ENCODE results near the gene GLIS2. TPM values are rescaled to one million over a fixed set of nuclear protein-coding genes. Genes with fewer than 3 reads are reported as not detected.
"Not testable (repeated sequence)": the region's sequence is repeated elsewhere in the genome, so short reads cannot be mapped to it uniquely, and the experiment has no call there.

GLIS2 gene
- total RNA-seq, 2 experiments from 2014 or later = 0.15 to 0.25 TPM

- POLR2A ChIA-PET = interaction anchor here (0.6 to 0.9 kb wide), 2 partner anchors 19 to 22 kb away, joined by 3 read pairs; no protein-coding TSS in a partner anchor
- CTCF ChIA-PET = interaction anchor here (0.6 to 6.0 kb wide), 21 partner anchors 9 to 389 kb away, joined by 3 to 25 read pairs (median 3); partner anchors contain the start of genes PAM16 and TFAP4
Measured at GRCh38 chr16:4328046-4328781, 12.3 kb downstream of the GLIS2 start.

- ChIA-PET POLR2A (interaction anchor here (0.6 to 0.9 kb wide), 2 partner anchors 20 to 21 kb away, joined by 3 read pairs; no protein-coding TSS in a partner anchor), CTCF (interaction anchor here (0.6 to 6.0 kb wide), 18 partner anchors 8 to 390 kb away, joined by 3 to 25 read pairs (median 3); partner anchors contain the start of gene TFAP4)
Measured at GRCh38 chr16:4328782-4329775, 13.2 kb downstream of the GLIS2 start.

- CTCF ChIA-PET = interaction anchor here (0.6 to 6.0 kb wide), 16 partner anchors 8 to 141 kb away, joined by 3 to 25 read pairs (median 3); partner anchors contain the start of gene TFAP4
- POLR2A ChIA-PET = no interaction called here
Measured at GRCh38 chr16:4330277-4330874, 14.5 kb downstream of the GLIS2 start.

GRCh38 chr16:4332083-4332482 lies 16.2 kb downstream of the GLIS2 start:
- ChIA-PET POLR2A (interaction anchor here (0.7 kb wide), 1 partner anchor 20 kb away, joined by 3 read pairs; no protein-coding TSS in a partner anchor), CTCF (interaction anchor here (0.8 to 6.0 kb wide), 7 partner anchors 9 to 71 kb away, joined by 3 to 25 read pairs (median 4); no protein-coding TSS in a partner anchor)

- ChIA-PET CTCF (interaction anchor here (0.5 to 6.0 kb wide), 7 partner anchors 12 to 1117 kb away, joined by 3 to 25 read pairs (median 4); no protein-coding TSS in a partner anchor), POLR2A (interaction anchor here (0.5 to 0.7 kb wide), 2 partner anchors 19 to 60 kb away, joined by 3 read pairs; partner anchors contain the start of gene TFAP4)
Measured at GRCh38 chr16:4332623-4333307, 16.9 kb downstream of the GLIS2 start.

GRCh38 chr16:4333308-4333638 lies 17.4 kb downstream of the GLIS2 start:
- ChIA-PET CTCF (interaction anchor here (0.5 to 6.0 kb wide), 5 partner anchors 24 to 1117 kb away, joined by 3 to 25 read pairs (median 4); no protein-coding TSS in a partner anchor), POLR2A (no interaction called here)

GRCh38 chr16:4333714-4334113 lies 17.8 kb downstream of the GLIS2 start:
- CTCF ChIA-PET = interaction anchor here (1.3 kb wide), 1 partner anchor 9 kb away, joined by 4 read pairs; no protein-coding TSS in a partner anchor
- POLR2A ChIA-PET = not testable (repeated sequence)

- CTCF ChIA-PET = interaction anchor here (0.5 to 1.3 kb wide), 3 partner anchors 11 to 60 kb away, joined by 4 to 5 read pairs (median 5); no protein-coding TSS in a partner anchor
- POLR2A ChIA-PET = no interaction called here
Measured at GRCh38 chr16:4334724-4335495, 19.0 kb downstream of the GLIS2 start.

- POLR2A ChIA-PET = no interaction called here
Measured at GRCh38 chr16:4336701-4337539, 21.1 kb downstream of the GLIS2 start.

GRCh38 chr16:4337540-4338088 lies 21.7 kb downstream of the GLIS2 start:
- POLR2A ChIA-PET = no interaction called here
- CTCF ChIA-PET = interaction anchor here (1.2 kb wide), 1 partner anchor 10 kb away, joined by 3 read pairs; no protein-coding TSS in a partner anchor

More at GRCh38 chr16:4336701-4337539, 21.1 kb downstream of the GLIS2 start:
- CTCF ChIA-PET = interaction anchor here (1.2 kb wide), 1 partner anchor 9 kb away, joined by 3 read pairs; no protein-coding TSS in a partner anchor

GRCh38 chr16:4338125-4338582 lies 22.3 kb downstream of the GLIS2 start:
- ChIA-PET POLR2A (interaction anchor here (0.6 kb wide), 1 partner anchor 10 kb away, joined by 3 read pairs; no protein-coding TSS in a partner anchor), CTCF (interaction anchor here (0.5 to 1.1 kb wide), 2 partner anchors 8 to 592 kb away, joined by 3 read pairs; no protein-coding TSS in a partner anchor)

- POLR2A ChIA-PET = interaction anchor here (0.6 kb wide), 1 partner anchor 9 kb away, joined by 3 read pairs; no protein-coding TSS in a partner anchor
- CTCF ChIA-PET = interaction anchor here (0.5 to 1.5 kb wide), 3 partner anchors 9 to 591 kb away, joined by 3 read pairs; no protein-coding TSS in a partner anchor
Measured at GRCh38 chr16:4338712-4339299, 22.9 kb downstream of the GLIS2 start.

GRCh38 chr16:4339455-4339854 lies 23.6 kb downstream of the GLIS2 start:
- POLR2A ChIA-PET = no interaction called here
- CTCF ChIA-PET = interaction anchor here (1.1 to 1.5 kb wide), 2 partner anchors 9 to 13 kb away, joined by 3 read pairs; no protein-coding TSS in a partner anchor

- POLR2A ChIA-PET = no interaction called here
- CTCF ChIA-PET = interaction anchor here (1.3 to 1.5 kb wide), 2 partner anchors 12 to 14 kb away, joined by 3 to 4 read pairs; no protein-coding TSS in a partner anchor
Measured at GRCh38 chr16:4339909-4340308, 24.0 kb downstream of the GLIS2 start.

- CTCF ChIA-PET = interaction anchor here (1.0 to 1.6 kb wide), 5 partner anchors 9 to 67 kb away, joined by 3 to 5 read pairs (median 3); partner anchors contain the start of gene TFAP4
- POLR2A ChIA-PET = no interaction called here
Measured at GRCh38 chr16:4340443-4340842, 24.6 kb downstream of the GLIS2 start.

Data from activated CD8-positive, alpha-beta memory T cell treated with anti-CD3 and anti-CD28 coated beads for 36 hours (primary cell).